ENCODE data around the gene NOL9. TPM values are rescaled to one million over a fixed set of nuclear protein-coding genes. Genes with fewer than 3 reads are reported as not detected.

NOL9 gene
- total and polyA plus RNA-seq, 9 of the 15 experiments (the other 6 are each of a cell fraction or from before 2014, with no cell fraction given) = 5.6 to 76.5 (median 47.3) TPM

GRCh38 chr1:6506210-6507036 lies 47.9 kb downstream of the NOL9 start:
- H4K20me1 ChIP-seq (replicated peaks; ENCODE audit: control insufficient read depth, insufficient read depth, low read length) = peaks cover 36% of the 10 kb centered on the region
- H2AFZ ChIP-seq (ENCODE audit: low read depth, low read length) = no peak overlapping the region
- H3K27ac ChIP-seq (ENCODE audit: extremely low read depth, low read depth, low read length) = no peak overlapping the region
- 9% methylated on average over 30 of the region's 31 CpGs for WGBS (ENCODE audit: insufficient coverage, low coverage, missing lambda C conversion rate)
- H3K9me1 ChIP-seq (ENCODE audit: control insufficient read depth, insufficient read depth, low read length) = no peaks in the 10 kb centered on the region
- no peaks in the 10 kb centered on the region for H3K9me3 ChIP-seq (replicated peaks; ENCODE audit: control insufficient read depth, insufficient read depth, low read depth, low read length)
- intact Hi-C loops (cut with micrococcal nuclease) (no loop called here), in situ Hi-C loops (cut with MboI) (no loop called here)
- no TSS peak for BruUV-seq (replicated peaks)
- CTCF ChIA-PET (ENCODE audit: low intra/inter-chr PET ratio) = no interaction called here
- ATAC-seq (no peak), FAIRE-seq (no peak), DNase-seq (ENCODE audit: extremely low read depth in 1 of 4, low spot score in 3 of 4) (no peak)
- no peak overlapping the region for H3K4me3 ChIP-seq
- TF ChIP-seq, protein P1, sequence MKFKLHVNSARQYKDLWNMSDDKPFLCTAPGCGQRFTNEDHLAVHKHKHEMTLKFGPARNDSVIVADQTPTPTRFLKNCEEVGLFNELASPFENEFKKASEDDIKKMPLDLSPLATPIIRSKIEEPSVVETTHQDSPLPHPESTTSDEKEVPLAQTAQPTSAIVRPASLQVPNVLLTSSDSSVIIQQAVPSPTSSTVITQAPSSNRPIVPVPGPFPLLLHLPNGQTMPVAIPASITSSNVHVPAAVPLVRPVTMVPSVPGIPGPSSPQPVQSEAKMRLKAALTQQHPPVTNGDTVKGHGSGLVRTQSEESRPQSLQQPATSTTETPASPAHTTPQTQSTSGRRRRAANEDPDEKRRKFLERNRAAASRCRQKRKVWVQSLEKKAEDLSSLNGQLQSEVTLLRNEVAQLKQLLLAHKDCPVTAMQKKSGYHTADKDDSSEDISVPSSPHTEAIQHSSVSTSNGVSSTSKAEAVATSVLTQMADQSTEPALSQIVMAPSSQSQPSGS (CRISPR knock-in tag; IDR thresholded peaks at IDR 0.05) = no peak
- peak; percentile 34 for TF ChIP-seq FIP1L1 (IDR thresholded peaks at IDR 0.05; ENCODE audit: low read depth, low read length, poor library complexity, severe bottlenecking)
- no peaks in the 10 kb centered on the region for H3K36me3 ChIP-seq (ENCODE audit: control insufficient read depth, insufficient read depth, low read length)
- peak overlapping the region in 1 of 2 experiments; percentile 54; a peak in 2 of 4 replicates for H3K9ac ChIP-seq (ENCODE audit: insufficient read depth in 1 of 2, low read depth in 2 of 2, low read length in 2 of 2)
- H3K4me2 ChIP-seq (ENCODE audit: insufficient read depth, low read length) = no peak overlapping the region
- H3K4me1 ChIP-seq (replicated peaks in 1 of 2; ENCODE audit: control insufficient read depth in 2 of 2, insufficient read depth in 2 of 2, low read length in 2 of 2) = peaks cover 0 to 53% of the 10 kb centered on the region in 2 experiments; a peak in 2 of 5 replicates
- POLR2A ChIA-PET = interaction anchor here (0.6 to 6.1 kb wide), 13 partner anchors 11 to 145 kb away, joined by 3 to 57 read pairs (median 3); partner anchors contain the start of genes NOL9 and TAS1R1
- peaks cover 78 to 98% of the 10 kb centered on the region in 2 experiments for H3K27me3 ChIP-seq (ENCODE audit: control insufficient read depth in 2 of 2, insufficient read depth in 2 of 2, low read length in 2 of 2)
- H3K79me2 ChIP-seq (ENCODE audit: control insufficient read depth, insufficient read depth, low read length) = no peaks in the 10 kb centered on the region
